Stimulated activated CD8-positive, alpha-beta memory T cell treated with anti-CD3 and anti-CD28 coated beads, Interleukin-2, amount 100 ng/mL, for 48 hours (primary cell): Measurements from ENCODE around the gene ACYP1.
A peak's percentile ranks its signal among the peaks of the same experiment; 100 is the strongest.
"Not testable (repeated sequence)": the region's sequence is repeated elsewhere in the genome, so short reads cannot be mapped to it uniquely, and the experiment has no call there.

ENCODE experiments used
- DNase-seq, 2 donors: peaks; one replicate each; pipeline ENCODE4 v3.0.0-alpha.2; 2020; ENCODE audit warnings: low read depth in 2 of 2

ACYP1 gene

GRCh38 chr14:75068294-75069120 is 4.7 kb upstream of the ACYP1 start:
- DNase-seq: no peak

GRCh38 chr14:75067765-75068164 is 3.9 kb upstream of the ACYP1 start:
- not testable (repeated sequence) for DNase-seq

GRCh38 chr14:75067212-75067611 is 3.4 kb upstream of the ACYP1 start:
- DNase-seq: no peak

DNA sequence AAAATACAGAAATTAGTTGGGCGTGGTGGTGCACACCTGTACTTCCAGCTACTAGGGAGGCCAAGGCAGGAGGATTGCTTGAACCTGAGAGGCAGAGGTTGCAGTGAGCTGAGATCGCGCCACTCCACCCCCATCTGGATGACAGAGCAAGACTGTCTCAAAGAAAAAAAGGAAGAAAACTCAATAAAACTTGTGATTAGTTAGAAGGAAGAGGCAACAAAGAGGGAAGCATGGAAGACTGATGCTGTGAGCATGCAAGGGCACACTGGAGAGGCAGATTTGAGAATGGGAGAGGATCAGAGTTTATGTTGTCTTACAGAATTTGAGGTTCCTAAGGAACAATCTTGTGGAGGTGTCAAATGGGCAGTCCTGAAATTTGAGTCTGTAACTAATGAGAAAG is 2.9 kb upstream of the ACYP1 start:
- no peak for DNase-seq

DNA sequence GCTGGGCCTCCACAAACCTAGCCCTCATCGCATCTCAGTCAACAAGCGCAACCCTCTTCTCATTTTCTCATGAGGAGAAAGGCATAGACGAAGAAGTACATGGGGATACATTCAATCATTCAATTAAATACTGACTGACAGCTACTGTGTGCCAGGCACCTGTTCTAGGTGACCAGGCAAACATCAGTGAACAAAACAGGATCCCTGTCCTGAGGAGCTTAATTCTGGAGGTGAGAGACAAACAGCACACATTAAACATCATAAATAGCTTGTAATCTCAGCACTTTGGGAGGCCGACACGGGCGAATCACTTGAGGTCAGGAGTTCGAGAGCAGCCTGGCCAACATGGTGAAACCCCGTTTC is 362 bp upstream of the ACYP1 start:
- DNase-seq: no peak

GRCh38 chr14:75063013-75063412 is 811 bp downstream of the ACYP1 start:
- no peak for DNase-seq

GRCh38 chr14:75060420-75060819 is 3.4 kb downstream of the ACYP1 start:
- DNase-seq: no peak

DNA sequence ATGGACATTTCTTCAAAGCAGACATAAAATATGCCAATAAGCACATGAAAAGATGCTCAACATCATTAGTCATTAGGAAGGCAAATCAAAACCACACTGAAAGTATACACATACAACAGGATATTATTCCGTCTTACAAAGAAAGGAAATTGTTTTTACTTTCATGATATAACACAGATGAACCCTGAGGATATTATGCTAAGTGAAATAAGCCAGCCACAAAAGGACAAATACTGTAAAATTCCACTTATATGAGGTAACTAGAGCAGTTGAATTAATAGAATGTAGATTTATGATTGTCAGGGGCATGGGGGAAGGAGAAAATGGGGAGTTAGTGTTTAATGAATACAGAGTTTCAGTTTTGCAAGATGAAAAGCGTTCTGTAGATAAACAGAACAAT is 4.2 kb downstream of the ACYP1 start:
- no peak for DNase-seq

- no peak for DNase-seq
Measured at GRCh38 chr14:75054421-75054820, 9.4 kb downstream of the ACYP1 start.

- DNase-seq: no peak
Measured at GRCh38 chr14:75053396-75054291, 10.2 kb downstream of the ACYP1 start.

DNA sequence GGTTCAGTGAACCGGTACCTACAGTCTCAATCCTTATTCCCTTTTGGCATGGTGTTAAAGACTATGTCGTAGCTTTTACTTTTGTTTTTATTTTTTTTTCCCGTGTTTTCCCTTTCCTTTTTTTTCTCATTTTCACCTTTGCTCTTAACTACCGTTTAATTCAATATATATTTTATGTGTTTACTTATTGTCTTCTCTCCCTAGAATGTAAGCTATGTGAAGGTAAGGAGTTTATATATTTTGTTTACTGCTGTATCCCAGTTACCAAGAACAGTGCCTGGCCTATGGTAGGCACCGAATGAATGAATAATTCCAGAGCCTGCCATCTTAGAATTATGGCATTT is 12.3 kb downstream of the ACYP1 start:
- DNase-seq: no peak

DNA sequence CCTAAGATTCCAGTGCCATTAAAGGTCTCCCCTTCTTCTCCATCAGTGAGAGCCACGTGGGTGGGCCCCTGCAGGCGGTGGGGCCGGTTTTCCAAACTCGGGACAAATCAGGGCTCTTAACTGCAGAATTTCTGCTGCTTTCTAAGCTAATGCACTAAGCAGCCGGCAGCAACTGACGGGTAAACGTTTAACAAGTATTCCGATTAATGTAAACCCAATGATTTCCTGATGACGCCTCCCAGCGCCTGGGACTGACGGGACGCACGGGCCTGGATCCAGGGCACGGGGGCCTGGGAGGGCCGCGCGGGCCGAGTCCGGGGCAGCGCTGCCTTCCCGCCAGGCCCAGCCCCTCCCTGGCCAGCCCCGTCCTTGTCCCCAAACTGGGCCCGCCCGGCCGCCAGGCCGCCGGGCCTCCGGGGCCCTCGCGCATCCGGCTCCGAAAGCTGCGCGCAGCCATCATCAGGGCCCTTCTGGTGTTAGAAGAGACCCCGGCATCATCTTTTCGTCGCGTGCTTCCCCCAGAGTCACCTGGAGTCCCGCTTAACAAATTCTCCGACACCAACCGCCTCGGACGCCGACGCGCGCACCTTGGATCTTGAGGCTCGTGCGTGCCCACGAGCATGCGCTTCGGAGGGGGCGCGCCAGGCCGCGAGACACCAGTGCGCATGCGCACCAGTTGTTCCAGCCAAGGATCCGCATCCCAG is 12.8 kb downstream of the ACYP1 start, which contains the start of gene MLH3:
Gene MLH3 (minus strand): TSS at position 616 of the 704 bp plus-strand sequence. CDS start 1,812 bp downstream, outside the sequence.
- DNase-seq: peak; percentile 70 to 73

DNA sequence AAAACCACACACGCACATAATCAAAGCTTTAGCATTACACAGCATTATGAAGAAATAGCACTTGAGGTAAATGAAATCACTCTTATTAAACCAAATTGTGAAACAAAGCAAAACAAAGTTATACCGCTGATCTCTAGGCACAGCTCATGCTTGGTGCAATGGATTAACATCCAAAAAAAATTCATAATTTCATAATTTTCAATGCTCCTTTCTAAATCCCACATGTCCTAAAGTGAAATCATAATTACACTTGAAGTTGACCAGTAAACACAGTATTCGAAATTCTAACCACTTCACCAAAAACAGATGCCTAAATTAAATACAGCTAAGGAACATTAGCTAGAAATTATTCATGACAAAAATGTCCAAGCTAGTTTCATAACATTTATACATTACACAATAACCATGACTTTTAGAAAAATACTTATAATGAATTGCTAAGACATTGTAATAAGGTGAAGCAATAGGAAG is 14.1 kb downstream of the ACYP1 start:
- no peak for DNase-seq

DNA sequence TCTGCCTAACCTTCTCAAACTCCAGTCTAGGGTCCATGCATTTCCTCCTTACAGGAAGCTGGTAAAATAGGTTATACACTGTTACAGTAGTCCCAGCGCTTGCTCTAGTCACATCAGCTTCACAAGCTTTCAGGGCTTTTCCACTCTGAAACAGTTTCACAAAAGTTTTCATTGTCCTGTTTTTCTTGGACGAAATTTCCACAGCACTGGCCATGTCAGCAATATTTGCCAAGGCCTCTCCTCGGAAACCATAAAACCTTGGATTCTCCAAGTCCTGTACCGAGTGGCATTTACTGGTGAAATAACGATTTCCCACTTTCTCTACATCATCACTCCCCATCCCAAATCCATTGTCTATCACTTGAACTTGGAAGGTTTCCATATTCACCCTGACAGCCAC is 14.7 kb downstream of the ACYP1 start:
- DNase-seq: no peak

DNA sequence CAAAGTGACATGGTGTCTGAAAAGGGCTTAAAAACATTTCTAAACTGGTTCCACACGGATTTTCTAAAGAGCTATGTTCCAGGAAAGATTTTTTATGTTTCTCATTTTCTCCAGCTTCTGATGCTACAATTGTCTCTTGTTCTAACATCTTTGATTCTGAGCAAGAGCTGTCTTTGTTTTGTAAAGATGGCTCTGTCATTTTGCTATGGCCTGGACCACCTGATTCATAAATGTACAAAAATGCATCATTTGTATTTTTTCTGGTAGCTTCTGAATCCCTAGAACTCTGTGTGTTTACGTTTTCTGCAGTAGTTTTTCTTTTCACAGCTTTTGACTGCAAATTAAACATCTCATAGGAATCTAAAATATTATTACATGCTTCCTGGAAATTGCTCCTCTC is 15.7 kb downstream of the ACYP1 start:
- DNase-seq: no peak

GRCh38 chr14:75047506-75047905 is 16.3 kb downstream of the ACYP1 start:
- DNase-seq: no peak

DNA sequence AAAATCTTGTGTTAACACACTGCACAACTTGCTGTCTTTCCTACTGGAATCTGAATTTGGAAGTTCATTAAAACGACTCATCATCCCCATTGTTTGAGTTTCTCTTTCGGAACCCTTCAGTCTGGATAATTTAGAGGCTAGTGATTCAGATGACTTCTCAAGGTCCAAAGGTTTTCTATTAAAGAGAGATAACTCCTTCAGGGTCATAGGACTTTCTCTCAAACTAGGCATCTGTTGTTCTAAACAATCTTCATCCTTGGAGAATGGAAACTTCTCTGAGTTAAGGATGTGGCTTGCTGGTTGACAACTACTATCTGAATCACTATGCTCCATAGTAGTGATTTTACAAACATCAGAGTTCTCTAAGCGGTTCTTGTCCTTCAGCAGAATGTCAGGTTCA is 16.9 kb downstream of the ACYP1 start:
- DNase-seq: no peak

DNA sequence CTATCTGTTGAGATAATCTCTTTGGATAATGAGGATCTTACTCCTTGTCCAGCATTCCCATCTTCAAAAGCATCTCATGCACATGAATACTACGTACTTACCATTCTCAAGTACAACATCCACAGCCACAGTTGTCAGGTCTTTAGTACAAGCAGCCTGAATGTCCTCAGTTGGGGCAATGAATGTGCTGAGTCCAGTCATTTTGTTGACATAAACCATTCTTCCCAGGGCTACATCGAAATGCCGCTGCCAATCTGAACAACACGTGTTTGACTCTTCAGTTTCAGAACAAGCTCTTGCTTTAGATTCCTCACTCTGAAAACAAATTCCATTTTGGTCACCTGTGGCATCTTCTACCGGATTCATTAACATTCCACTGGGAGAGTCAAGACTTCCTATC is 17.5 kb downstream of the ACYP1 start:
- DNase-seq: no peak

- DNase-seq: no peak
Measured at GRCh38 chr14:75044752-75045151, 19.1 kb downstream of the ACYP1 start.

- DNase-seq: no peak
Measured at GRCh38 chr14:75044322-75044721, 19.5 kb downstream of the ACYP1 start.

DNA sequence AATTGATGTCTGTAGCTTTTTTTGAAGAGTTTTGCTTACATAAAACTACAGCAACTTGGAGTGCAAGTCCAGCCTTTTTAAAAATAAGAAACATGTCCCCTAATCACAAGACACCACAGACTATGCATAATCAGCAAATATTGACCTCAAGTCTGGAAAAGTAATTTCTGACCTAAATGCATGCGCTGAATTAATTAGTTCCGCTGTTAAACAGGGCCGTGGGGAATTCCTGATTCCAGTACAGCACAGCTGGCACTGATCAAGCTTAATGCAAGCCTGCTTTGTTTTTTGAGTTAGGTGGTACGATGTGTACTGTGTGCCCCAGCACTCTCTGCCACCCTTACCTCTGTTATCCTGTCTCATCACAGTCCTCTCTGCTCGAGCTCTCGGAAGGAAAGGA is 21.8 kb downstream of the ACYP1 start:
- DNase-seq: no peak

- DNase-seq: no peak
Measured at GRCh38 chr14:75041613-75042012, 22.2 kb downstream of the ACYP1 start.
